ENCODE results near the gene HS3ST5. TPM values are rescaled to one million over a fixed set of nuclear protein-coding genes. Genes with fewer than 3 reads are reported as not detected.
A peak's percentile ranks its signal among the peaks of the same experiment; 100 is the strongest.

HS3ST5 gene
- total and polyA plus RNA-seq, 7 experiments from 2014 or later, result not detected

DNA sequence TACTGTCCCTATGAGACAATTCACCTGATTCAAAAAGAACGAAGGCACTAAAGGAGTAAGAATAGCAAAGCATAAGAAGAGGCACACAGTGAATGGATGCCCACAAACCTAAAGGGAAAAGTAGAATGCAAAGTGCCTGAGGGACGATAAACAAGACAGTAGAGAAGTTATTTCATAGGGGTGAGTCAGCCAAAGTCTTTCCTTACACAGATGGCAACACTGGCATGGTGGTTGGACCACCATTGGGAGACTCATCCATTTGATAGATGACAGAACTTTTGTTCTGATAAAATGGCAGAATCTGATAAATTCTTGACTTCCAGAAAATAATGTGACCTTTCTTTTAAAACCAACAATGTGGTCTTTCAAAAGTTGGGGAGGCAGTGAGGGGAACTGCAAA, 223.8 kb downstream of the HS3ST5 start:
- CTCF ChIA-PET, result no interaction called here
- no peaks in the 10 kb centered on the region for H3K36me3 ChIP-seq (ENCODE audit: control insufficient read depth in 2 of 3, insufficient read depth in 3 of 3, low read length in 3 of 3)
- Mint-ChIP-seq H3K36me3 (no peaks in the 10 kb centered on the region), H3K27ac (no peak overlapping the region), H3K9me3 (no peaks in the 10 kb centered on the region), H3K4me1 (no peaks in the 10 kb centered on the region), H3K27me3 (peaks cover 4 to 37% (median 31%) of the 10 kb centered on the region in 5 donors), H3K4me3 (no peak overlapping the region)
- ATAC-seq, result no peak
- H3K27me3 ChIP-seq (ENCODE audit: control insufficient read depth in 2 of 2, insufficient read depth in 2 of 2, low read length in 2 of 2), result no peaks in the 10 kb centered on the region
- H3K4me1 ChIP-seq (ENCODE audit: control insufficient read depth in 2 of 2, insufficient read depth in 2 of 2, low read length in 2 of 2), result no peaks in the 10 kb centered on the region
- H3K9me3 ChIP-seq (ENCODE audit: control insufficient read depth in 2 of 3, low read length in 3 of 3), result no peaks in the 10 kb centered on the region
- POLR2A ChIA-PET, result no interaction called here
- no peak overlapping the region for H3K27ac ChIP-seq (ENCODE audit: low read depth, low read length)
- H3K4me3 ChIP-seq (ENCODE audit: low read length), result no peak overlapping the region
- no peak for DNase-seq
- intact Hi-C loops (cut with micrococcal nuclease), result no loop called here

DNA sequence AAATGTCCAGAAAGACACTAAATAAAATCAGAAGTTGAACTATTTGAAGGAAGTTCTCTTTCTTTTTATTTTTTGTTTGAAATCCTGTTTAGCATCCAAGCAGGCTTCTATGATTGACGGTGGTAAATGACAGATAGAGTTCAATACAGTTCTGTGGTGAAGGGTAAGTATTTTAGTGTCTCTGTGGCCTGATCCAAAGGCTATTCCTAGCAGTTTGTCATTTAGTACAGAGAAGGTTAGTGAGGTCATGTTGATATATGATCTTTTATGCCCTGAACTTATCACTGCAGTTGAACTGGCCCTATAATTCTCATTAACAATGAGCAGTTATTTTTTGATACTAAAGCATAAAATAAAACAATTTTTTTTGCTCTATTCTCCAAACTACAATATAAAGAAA, 227.2 kb downstream of the HS3ST5 start:
- H3K9me3 Mint-ChIP-seq, result no peaks in the 10 kb centered on the region
- no peaks in the 10 kb centered on the region for H3K36me3 Mint-ChIP-seq
- Histone ChIP-seq H3K9me3 (ENCODE audit: control insufficient read depth in 2 of 3, low read length in 3 of 3) (no peaks in the 10 kb centered on the region), H3K36me3 (ENCODE audit: control insufficient read depth in 2 of 3, insufficient read depth in 3 of 3, low read length in 3 of 3) (no peaks in the 10 kb centered on the region), H3K27me3 (ENCODE audit: control insufficient read depth in 2 of 2, insufficient read depth in 2 of 2, low read length in 2 of 2) (no peaks in the 10 kb centered on the region), H3K27ac (ENCODE audit: low read depth, low read length) (no peak overlapping the region), H3K4me3 (ENCODE audit: low read length) (no peak overlapping the region), H3K4me1 (ENCODE audit: control insufficient read depth in 2 of 2, insufficient read depth in 2 of 2, low read length in 2 of 2) (no peaks in the 10 kb centered on the region)
- CTCF ChIA-PET, result no interaction called here
- H3K27ac Mint-ChIP-seq, result no peak overlapping the region
- intact Hi-C loops (cut with micrococcal nuclease), result no loop called here
- DNase-seq (no peak), ATAC-seq (no peak)
- no peak overlapping the region for H3K4me3 Mint-ChIP-seq
- H3K4me1 Mint-ChIP-seq, result no peaks in the 10 kb centered on the region
- POLR2A ChIA-PET, result no interaction called here
- peaks cover 4 to 31% (median 26%) of the 10 kb centered on the region in 5 donors for H3K27me3 Mint-ChIP-seq

GRCh38 chr6:114108119-114109002, 234.5 kb downstream of the HS3ST5 start:
- Mint-ChIP-seq H3K36me3 (no peaks in the 10 kb centered on the region), H3K9me3 (no peaks in the 10 kb centered on the region), H3K4me3 (no peak overlapping the region), H3K4me1 (no peaks in the 10 kb centered on the region), H3K27ac (no peak overlapping the region), H3K27me3 (peaks cover 9 to 26% (median 23%) of the 10 kb centered on the region in 5 donors)
- Histone ChIP-seq H3K4me1 (ENCODE audit: control insufficient read depth in 2 of 2, insufficient read depth in 2 of 2, low read length in 2 of 2) (no peaks in the 10 kb centered on the region), H3K27ac (ENCODE audit: low read depth, low read length) (no peak overlapping the region), H3K4me3 (ENCODE audit: low read length) (no peak overlapping the region), H3K9me3 (ENCODE audit: control insufficient read depth in 2 of 3, low read length in 3 of 3) (no peaks in the 10 kb centered on the region), H3K27me3 (ENCODE audit: control insufficient read depth in 2 of 2, insufficient read depth in 2 of 2, low read length in 2 of 2) (no peaks in the 10 kb centered on the region), H3K36me3 (ENCODE audit: control insufficient read depth in 2 of 3, insufficient read depth in 3 of 3, low read length in 3 of 3) (no peaks in the 10 kb centered on the region)
- ATAC-seq (no peak), DNase-seq (peak in 1 of 9 donors; percentile 21)
- intact Hi-C loops (cut with micrococcal nuclease), result loop anchor here (1.0 kb wide), 1 partner anchor 113 kb away; no protein-coding TSS in a partner anchor
- ChIA-PET CTCF (interaction anchor here (1.0 kb wide), 1 partner anchor 114 kb away, joined by 3 read pairs; no protein-coding TSS in a partner anchor), POLR2A (no interaction called here)

DNA sequence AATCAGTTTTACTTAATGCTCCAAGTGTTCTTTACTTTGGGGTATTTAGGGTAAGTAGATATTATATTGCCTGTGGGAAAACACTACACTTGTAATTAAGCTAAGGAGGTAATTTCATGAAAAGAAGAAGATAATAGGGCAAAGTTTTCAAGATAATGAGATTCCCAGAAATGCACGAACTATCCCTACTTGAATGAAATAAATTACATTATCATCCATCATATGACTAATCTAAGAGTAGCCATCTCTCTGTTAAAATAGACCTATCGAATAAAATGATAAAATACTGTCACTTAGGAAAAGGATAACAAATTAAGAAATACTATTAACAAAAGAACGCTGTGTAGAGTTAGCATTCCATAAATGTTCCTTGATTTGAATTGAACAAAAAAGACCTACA, 236.8 kb downstream of the HS3ST5 start:
- DNase-seq, result no peak
- H3K4me3 ChIP-seq (ENCODE audit: low read length), result no peak overlapping the region
- ChIA-PET POLR2A (interaction anchor here (0.6 kb wide), 1 partner anchor 19 kb away, joined by 3 read pairs; no protein-coding TSS in a partner anchor), CTCF (no interaction called here)
- no peaks in the 10 kb centered on the region for H3K36me3 Mint-ChIP-seq
- peaks cover 9 to 15% (median 11%) of the 10 kb centered on the region in 5 donors for H3K27me3 Mint-ChIP-seq
- H3K9me3 Mint-ChIP-seq, result no peaks in the 10 kb centered on the region
- H3K27ac ChIP-seq (ENCODE audit: low read depth, low read length), result no peak overlapping the region
- no peak overlapping the region for H3K27ac Mint-ChIP-seq
- no peaks in the 10 kb centered on the region for H3K4me1 ChIP-seq (ENCODE audit: control insufficient read depth in 2 of 2, insufficient read depth in 2 of 2, low read length in 2 of 2)
- no peaks in the 10 kb centered on the region for H3K4me1 Mint-ChIP-seq
- H3K36me3 ChIP-seq (ENCODE audit: control insufficient read depth in 2 of 3, insufficient read depth in 3 of 3, low read length in 3 of 3), result no peaks in the 10 kb centered on the region
- no peak overlapping the region for H3K4me3 Mint-ChIP-seq
- H3K9me3 ChIP-seq (ENCODE audit: control insufficient read depth in 2 of 3, low read length in 3 of 3), result no peaks in the 10 kb centered on the region
- intact Hi-C loops (cut with micrococcal nuclease), result no loop called here
- no peaks in the 10 kb centered on the region for H3K27me3 ChIP-seq (ENCODE audit: control insufficient read depth in 2 of 2, insufficient read depth in 2 of 2, low read length in 2 of 2)
- ATAC-seq, result no peak

DNA sequence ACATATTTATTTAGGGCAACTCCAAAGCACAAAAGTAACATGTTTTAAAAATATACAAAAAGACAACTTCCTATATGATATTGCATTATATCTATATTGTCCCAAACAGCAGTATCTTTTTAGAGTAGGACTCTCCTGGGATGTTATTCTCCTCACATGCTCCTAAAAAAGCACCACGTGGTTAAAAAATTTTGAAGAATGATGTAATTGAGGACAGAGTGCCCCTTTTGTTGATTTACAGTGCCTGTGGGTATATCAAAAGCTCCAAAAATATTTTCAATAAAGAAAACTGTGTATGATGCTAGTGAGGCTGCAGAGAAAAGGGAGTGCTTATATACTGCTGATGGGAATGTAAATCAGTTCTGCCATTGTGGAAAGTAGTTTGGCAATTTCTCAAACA, 241.6 kb downstream of the HS3ST5 start:
- POLR2A ChIA-PET, result no interaction called here
- no peaks in the 10 kb centered on the region for H3K36me3 ChIP-seq (ENCODE audit: control insufficient read depth in 2 of 3, insufficient read depth in 3 of 3, low read length in 3 of 3)
- peaks cover 4 to 19% (median 5%) of the 10 kb centered on the region in 5 donors for H3K27me3 Mint-ChIP-seq
- H3K4me3 Mint-ChIP-seq, result no peak overlapping the region
- no peaks in the 10 kb centered on the region for H3K4me1 Mint-ChIP-seq
- CTCF ChIA-PET, result no interaction called here
- no peak overlapping the region for H3K4me3 ChIP-seq (ENCODE audit: low read length)
- H3K27ac Mint-ChIP-seq, result no peak overlapping the region
- H3K4me1 ChIP-seq (ENCODE audit: control insufficient read depth in 2 of 2, insufficient read depth in 2 of 2, low read length in 2 of 2), result no peaks in the 10 kb centered on the region
- no peak overlapping the region for H3K27ac ChIP-seq (ENCODE audit: low read depth, low read length)
- no peaks in the 10 kb centered on the region for H3K9me3 Mint-ChIP-seq
- intact Hi-C loops (cut with micrococcal nuclease), result no loop called here
- no peak for DNase-seq
- no peaks in the 10 kb centered on the region for H3K36me3 Mint-ChIP-seq
- no peak for ATAC-seq
- no peaks in the 10 kb centered on the region for H3K27me3 ChIP-seq (ENCODE audit: control insufficient read depth in 2 of 2, insufficient read depth in 2 of 2, low read length in 2 of 2)
- no peaks in the 10 kb centered on the region for H3K9me3 ChIP-seq (ENCODE audit: control insufficient read depth in 2 of 3, low read length in 3 of 3)

- Histone ChIP-seq H3K4me3 (ENCODE audit: low read length) (no peak overlapping the region), H3K4me1 (ENCODE audit: control insufficient read depth in 2 of 2, insufficient read depth in 2 of 2, low read length in 2 of 2) (no peaks in the 10 kb centered on the region), H3K27ac (ENCODE audit: low read depth, low read length) (no peak overlapping the region), H3K36me3 (ENCODE audit: control insufficient read depth in 2 of 3, insufficient read depth in 3 of 3, low read length in 3 of 3) (no peaks in the 10 kb centered on the region), H3K27me3 (ENCODE audit: control insufficient read depth in 2 of 2, insufficient read depth in 2 of 2, low read length in 2 of 2) (no peaks in the 10 kb centered on the region), H3K9me3 (ENCODE audit: control insufficient read depth in 2 of 3, low read length in 3 of 3) (no peaks in the 10 kb centered on the region)
- Mint-ChIP-seq H3K4me3 (no peak overlapping the region), H3K27ac (no peak overlapping the region), H3K27me3 (peaks cover 0 to 18% (median 8%) of the 10 kb centered on the region in 5 donors), H3K36me3 (no peaks in the 10 kb centered on the region), H3K4me1 (no peaks in the 10 kb centered on the region), H3K9me3 (no peaks in the 10 kb centered on the region)
- ChIA-PET CTCF (no interaction called here), POLR2A (no interaction called here)
- ATAC-seq (no peak), DNase-seq (no peak)
- intact Hi-C loops (cut with micrococcal nuclease), result no loop called here
Measured at GRCh38 chr6:114100215-114100994, 242.4 kb downstream of the HS3ST5 start.

Measured in naive thymus-derived CD4-positive, alpha-beta T cell (primary cell).